Heart left ventricle (tissue), 16 donors: ENCODE data around the gene AIP. TPM values are rescaled to one million over a fixed set of nuclear protein-coding genes. Genes with fewer than 3 reads are reported as not detected.

Experiments used
- ATAC-seq, 4 donors: fragments of 200-7000 bp; cut with Tn5 transposase; one replicate each; pipeline ENCODE4 v1.9.1; 2020 to 2022; ENCODE audit warnings: moderate library complexity in 4 of 4, mild to moderate bottlenecking in 3 of 4, moderate number of reproducible peaks in 1 of 4
- DNase-seq, 5 donors: peaks; one replicate each; pipeline ENCODE4 v3.0.0-alpha.2; 2020
- H3K27ac ChIP-seq, 12 donors: fragments of 200-600 bp; sonication (generic) in 4 of 12; one replicate each; pipeline versions ENCODE4 v1.5.0 to v1.8.0; 2016 to 2022; ENCODE audit warnings: mild to moderate bottlenecking in 2 of 12
- H3K27me3 ChIP-seq, 9 donors: fragments of 200-600 bp; sonication (generic) in 2 of 9; one replicate each; pipeline versions ENCODE4 v1.5.1 to v1.8.0; 2016 to 2022; ENCODE audit warnings: mild to moderate bottlenecking in 3 of 9
- H3K36me3 ChIP-seq, 9 donors: fragments of 200-600 bp; sonication (generic) in 2 of 9; one replicate each; pipeline versions ENCODE4 v1.5.0 to v1.8.0; 2018 to 2022; ENCODE audit warnings: mild to moderate bottlenecking in 2 of 9
- H3K4me1 ChIP-seq, 12 donors: fragments of 200-600 bp; sonication (generic) in 4 of 12; one replicate each; pipeline versions ENCODE4 v1.5.0 to v1.8.0; 2016 to 2022; ENCODE audit warnings: mild to moderate bottlenecking in 3 of 12
- H3K4me3 ChIP-seq, 12 donors: fragments of 200-600 bp; sonication (generic) in 4 of 12; one replicate each; pipeline versions ENCODE4 v1.5.0 to v1.8.0; 2017 to 2022; ENCODE audit warnings: mild to moderate bottlenecking in 9 of 12, moderate library complexity in 4 of 12
- H3K9me3 ChIP-seq, 12 donors: fragments of 200-600 bp; sonication (generic) in 4 of 12; one replicate each; pipeline versions ENCODE4 v1.5.0 to v1.8.0; 2016 to 2022; ENCODE audit warnings: mild to moderate bottlenecking in 1 of 12
- CTCF ChIP-seq, 12 donors: fragments of 200-600 bp; sonication (generic) in 4 of 12; IDR thresholded peaks; one replicate each; pipeline versions ENCODE4 v1.5.0 to v1.8.0; 2018 to 2022; ENCODE audit warnings: antibody characterized with exemption in 12 of 12, mild to moderate bottlenecking in 5 of 12
- POLR2A ChIP-seq, 2 donors: fragments of 450-650 bp; IDR thresholded peaks; one replicate each; pipeline ENCODE4 v1.6.1; 2017; ENCODE audit warnings: antibody characterized with exemption in 2 of 2, mild to moderate bottlenecking in 2 of 2, moderate library complexity in 2 of 2
- WGBS, 4 donors: extraction: QIAGEN DNeasy Blood & Tissue Kit in 2 of 4; methylation state at CpG; one replicate each; pipeline versions ENCODE4 v1.1.5 to v1.1.7; 2013 to 2018; 5-methylcytosine and 5-hydroxymethylcytosine counted together
- intact Hi-C, 10 donors: fragments of 100-400 bp; cut with DNase I; formaldehyde crosslinking; loops; one replicate each; pipeline versions ENCODE4 v1.11.1 to v1.14.2; 2022
- polyA plus RNA-seq, 2 donors: library from polyadenylated mRNA; stranded (reverse); fragments of 200-250 nt; gene quantifications; one replicate each; pipeline ENCODE4 v1.2.3, GENCODE V29; 2013
- total RNA-seq, 9 donors: library from RNA; depleted of rRNA in 2 of 9; stranded (reverse); fragments of >200 nt in 2 of 9; fragmentation: NEBNext Ultra II Directional in 3 of 9; extraction: Animal tissue kit (Norgen Biotek cat#: 25700) in 3 of 9; gene quantifications; one replicate each; pipeline versions ENCODE4 v1.1.0 to v1.2.4, GENCODE V29; 2016 to 2023
- donor health status: ischemic (EF 13 %, LVEDD 7.1; RV severe dilation, severe dysfunction).
- donor health status: healthy with polysubstance abuse.
- donor health status: DM: no; HTN: yes; CAD: no.
- donor health status: DM: no; HTN: no; CAD: no.
- donor health status: ischemic (EF 25% LVEDD 6.9; RV normal size, moderate dysfunction).
- donor health status: ischemic (EF 25% LVEDD 5.7; RV mildly dilated, moderate dysfunction).
- donor health status: healthy.
- donor health status: DM: yes; HTN: yes; CAD: no.
- donor health status: ischemic (EF 35%, LVEDD 5.7; RV mildly dilated, moderate dysfunction).
- donor health status: nonischemic (EF 11% LVEDD 7.7; RV severe dilation, severe dysfunction).
- donor health status: DM: yes; HTN: yes; CAD: no.
- donor health status: PGD.
- donor health status: ischemic (EF 29% LVEDD 5.4; RV normal size, mild dysfunction).
- donor health status: nonischemic (EF 23%, LVEDD 6.1; RV moderate dilation, normal function).

Gene AIP
- total and polyA plus RNA-seq, 11 donors: 41.7 to 96.4 (median 57.9) TPM

GRCh38 chr11:67437082-67437808 is 45.6 kb upstream of the AIP start, which contains the start of gene PTPRCAP:
PTPRCAP (minus strand) TSS chr11:67437682; CDS start chr11:67437619, 63 bp downstream.
- intact Hi-C loops: no loop called here
- Histone ChIP-seq H3K9me3 (no peaks in the 10 kb centered on the region), H3K27ac (peak within 1 kb of the TSS in 5 of 12 donors; percentile 26 to 90 (median 39)), H3K4me3 (peak within 1 kb of the TSS in 5 of 12 donors; percentile 5 to 62 (median 7)), H3K4me1 (peaks cover 0 to 60% (median 16%) of the 10 kb centered on the region in 12 donors), H3K36me3 (peaks cover 0 to 84% (median 43%) of the 10 kb centered on the region in 9 donors), H3K27me3 (no peaks in the 10 kb centered on the region)
- peak in 1 of 5 donors; percentile 20 for DNase-seq
- 57 to 79% (median 60%) methylated on average over 10 to 26 of the region's 26 CpGs for WGBS, 4 donors
- peak in 1 of 4 donors; percentile 23 for ATAC-seq
- TF ChIP-seq CTCF (IDR thresholded peaks at IDR 0.05) (no peak), POLR2A (IDR thresholded peaks at IDR 0.05) (no peak)

GRCh38 chr11:67437809-67438157 is 45.0 kb upstream of the AIP start:
- intact Hi-C loops: no loop called here
- H3K4me1 ChIP-seq: peaks cover 0 to 65% (median 21%) of the 10 kb centered on the region in 12 donors
- no peak for ATAC-seq
- H3K36me3 ChIP-seq: peaks cover 0 to 79% (median 38%) of the 10 kb centered on the region in 9 donors
- no peaks in the 10 kb centered on the region for H3K9me3 ChIP-seq
- peak overlapping the region in 3 of 12 donors; percentile 26 to 90 (median 48) for H3K27ac ChIP-seq
- no peaks in the 10 kb centered on the region for H3K27me3 ChIP-seq
- WGBS, 4 donors: 67 to 80% (median 71%) methylated on average over 2 to 3 of the region's 3 CpGs
- no peak for DNase-seq
- no peak for TF ChIP-seq CTCF (IDR thresholded peaks at IDR 0.05)
- TF ChIP-seq POLR2A (IDR thresholded peaks at IDR 0.05): no peak
- peak overlapping the region in 4 of 12 donors; percentile 6 to 62 (median 24) for H3K4me3 ChIP-seq

GRCh38 chr11:67438158-67438902 is 44.5 kb upstream of the AIP start:
- Histone ChIP-seq H3K4me1 (peaks cover 0 to 67% (median 22%) of the 10 kb centered on the region in 12 donors), H3K9me3 (no peaks in the 10 kb centered on the region), H3K4me3 (peak overlapping the region in 4 of 12 donors; percentile 6 to 62 (median 24)), H3K36me3 (peaks cover 0 to 73% (median 32%) of the 10 kb centered on the region in 9 donors), H3K27me3 (no peaks in the 10 kb centered on the region), H3K27ac (peak overlapping the region in 3 of 12 donors; percentile 42 to 90 (median 50))
- intact Hi-C loops: no loop called here
- TF ChIP-seq CTCF (IDR thresholded peaks at IDR 0.05) (no peak), POLR2A (IDR thresholded peaks at IDR 0.05) (no peak)
- peak in 1 of 5 donors; percentile 29 for DNase-seq
- WGBS, 4 donors: 82 to 89% (median 85%) methylated on average over 27 to 41 of the region's 41 CpGs
- ATAC-seq: no peak
